Trophoblast cell (in vitro differentiated cells and primary cell): ENCODE data around the gene MATN4.

Experiments
- DNase-seq, 2 donors: peaks; one replicate each; pipeline ENCODE4 v3.0.0-alpha.2; 2016
- H2AFZ ChIP-seq: 2 replicates; pipeline ENCODE4 v1.6.1; 2013; ENCODE audit warnings: low read length, moderate library complexity, mild to moderate bottlenecking; ENCODE audit not compliant: insufficient read depth, poor library complexity
- H2AK5ac ChIP-seq: 2 replicates; pipeline ENCODE4 v1.6.1; 2013; ENCODE audit warnings: mild to moderate bottlenecking, low read length
- H2BK120ac ChIP-seq: 2 replicates; pipeline ENCODE4 v1.6.1; 2013; ENCODE audit warnings: low read length, mild to moderate bottlenecking, moderate library complexity; ENCODE audit not compliant: insufficient read depth, poor library complexity
- H2BK12ac ChIP-seq: 2 replicates; pipeline ENCODE4 v1.6.1; 2013; ENCODE audit warnings: mild to moderate bottlenecking, low read length, moderate library complexity
- H2BK5ac ChIP-seq: 2 replicates; pipeline ENCODE4 v1.6.1; 2013; ENCODE audit warnings: low read length, low read depth, moderate library complexity, mild to moderate bottlenecking; ENCODE audit not compliant: poor library complexity
- H3K14ac ChIP-seq: 2 replicates; pipeline ENCODE4 v1.6.1; 2013; ENCODE audit warnings: mild to moderate bottlenecking, low read length
- H3K18ac ChIP-seq: 2 replicates; pipeline ENCODE4 v1.6.1; 2013; ENCODE audit warnings: mild to moderate bottlenecking, low read length
- H3K23ac ChIP-seq: 2 replicates; pipeline ENCODE4 v1.6.1; 2013; ENCODE audit warnings: low read length
- H3K27ac ChIP-seq: 2 replicates; pipeline ENCODE4 v1.5.1; 2013; ENCODE audit warnings: low read depth, mild to moderate bottlenecking, inconsistent platforms, low read length, moderate library complexity
- H3K27me3 ChIP-seq: 2 replicates; pipeline ENCODE4 v1.6.1; 2013; ENCODE audit warnings: inconsistent platforms, mild to moderate bottlenecking, low read length, moderate library complexity; ENCODE audit not compliant: insufficient read depth
- H3K36me3 ChIP-seq, 2 experiments: 1 replicate in 1 of 2; 2 replicates in 1 of 2; pipeline ENCODE4 v1.6.1; 2013; ENCODE audit warnings: low read length in 2 of 2, mild to moderate bottlenecking in 2 of 2, moderate library complexity in 1 of 2; ENCODE audit not compliant: insufficient read depth in 2 of 2, control insufficient read depth in 1 of 2
- H3K4ac ChIP-seq: 2 replicates; pipeline ENCODE4 v1.6.1; 2013; ENCODE audit warnings: low read depth, mild to moderate bottlenecking, low read length, moderate library complexity
- H3K4me1 ChIP-seq, 2 experiments: 1 replicate in 1 of 2; 2 replicates in 1 of 2; pipeline ENCODE4 v1.6.1; 2013; ENCODE audit warnings: low read length in 2 of 2, mild to moderate bottlenecking in 2 of 2, moderate library complexity in 1 of 2; ENCODE audit not compliant: insufficient read depth in 2 of 2, control insufficient read depth in 1 of 2
- H3K4me2 ChIP-seq: 2 replicates; pipeline ENCODE4 v1.6.1; 2013; ENCODE audit warnings: inconsistent platforms, mild to moderate bottlenecking, low read length, moderate library complexity
- H3K4me3 ChIP-seq: 2 replicates; pipeline ENCODE4 v1.5.1; 2013; ENCODE audit warnings: mild to moderate bottlenecking, low read depth, low read length, inconsistent platforms
- H3K79me1 ChIP-seq: one replicate; pipeline ENCODE4 v1.6.1; 2013; ENCODE audit warnings: low read length
- H3K79me2 ChIP-seq: 2 replicates; pipeline ENCODE4 v1.6.1; 2013; ENCODE audit warnings: low read length, mild to moderate bottlenecking; ENCODE audit not compliant: control insufficient read depth, insufficient read depth, poor library complexity
- H3K9ac ChIP-seq: 2 replicates; pipeline ENCODE4 v1.6.1; 2013; ENCODE audit warnings: mild to moderate bottlenecking, low read length
- H3K9me3 ChIP-seq: 2 replicates; pipeline ENCODE4 v1.6.1; 2013; ENCODE audit warnings: low read depth, mild to moderate bottlenecking, control low read depth, inconsistent platforms, low read length; ENCODE audit not compliant: insufficient read depth
- H4K12ac ChIP-seq: 2 replicates; pipeline ENCODE4 v1.6.1; 2013; ENCODE audit warnings: low read depth, mild to moderate bottlenecking, low read length, moderate library complexity
- H4K8ac ChIP-seq: 2 replicates; pipeline ENCODE4 v1.6.1; 2013; ENCODE audit warnings: low read depth, mild to moderate bottlenecking, low read length, moderate library complexity
- H4K91ac ChIP-seq: one replicate; pipeline ENCODE4 v1.6.1; 2013; ENCODE audit warnings: low read depth, mild to moderate bottlenecking, low read length, moderate library complexity
- WGBS: extraction: QIAGEN DNeasy Blood & Tissue Kit; methylation state at CpG from one replicate; pipeline ENCODE4 v1.1.7; 2013; ENCODE audit warnings: missing lambda C conversion rate; ENCODE audit not compliant: insufficient read length, insufficient coverage; ENCODE audit errors: extremely low coverage; 5-methylcytosine and 5-hydroxymethylcytosine counted together

The MATN4 gene

GRCh38 chr20:45315672-45316071 lies 7.6 kb upstream of the MATN4 start:
- no CpG with 5 or more reads among the region's 4 CpGs for WGBS
- H3K27me3 ChIP-seq, result no peaks in the 10 kb centered on the region
- no peaks in the 10 kb centered on the region for H3K79me1 ChIP-seq
- no peaks in the 10 kb centered on the region for H3K36me3 ChIP-seq
- no peak overlapping the region for H4K8ac ChIP-seq
- no peak overlapping the region for H3K23ac ChIP-seq
- no peak overlapping the region for H2BK12ac ChIP-seq
- H3K9me3 ChIP-seq, result no peaks in the 10 kb centered on the region
- H3K4me1 ChIP-seq, result peaks cover 2 to 9% of the 10 kb centered on the region in 2 experiments
- no peak overlapping the region for H2BK120ac ChIP-seq
- no peak overlapping the region for H3K4me2 ChIP-seq
- H2AFZ ChIP-seq, result no peak overlapping the region
- H3K27ac ChIP-seq, result no peak overlapping the region
- no peak overlapping the region for H3K9ac ChIP-seq
- H4K12ac ChIP-seq, result no peak overlapping the region
- H2AK5ac ChIP-seq, result no peak overlapping the region
- H3K4me3 ChIP-seq, result no peak overlapping the region
- no peaks in the 10 kb centered on the region for H3K79me2 ChIP-seq
- no peak overlapping the region for H3K4ac ChIP-seq
- H2BK5ac ChIP-seq, result no peak overlapping the region
- no peak overlapping the region for H4K91ac ChIP-seq
- H3K18ac ChIP-seq, result no peak overlapping the region
- DNase-seq, result no peak
- no peak overlapping the region for H3K14ac ChIP-seq

GRCh38 chr20:45313943-45314342 lies 5.8 kb upstream of the MATN4 start:
- H2BK12ac ChIP-seq, result no peak overlapping the region
- no peak overlapping the region for H3K18ac ChIP-seq
- no peaks in the 10 kb centered on the region for H3K79me1 ChIP-seq
- no peaks in the 10 kb centered on the region for H3K79me2 ChIP-seq
- H2BK120ac ChIP-seq, result no peak overlapping the region
- no peak overlapping the region for H2BK5ac ChIP-seq
- no peak overlapping the region for H3K4me2 ChIP-seq
- H3K14ac ChIP-seq, result no peak overlapping the region
- H3K27ac ChIP-seq, result no peak overlapping the region
- H3K4ac ChIP-seq, result no peak overlapping the region
- H4K91ac ChIP-seq, result no peak overlapping the region
- no peak for DNase-seq
- no CpG with 5 or more reads among the region's 11 CpGs for WGBS
- no peak overlapping the region for H4K12ac ChIP-seq
- no peak overlapping the region for H3K4me3 ChIP-seq
- no peaks in the 10 kb centered on the region for H3K27me3 ChIP-seq
- peaks cover 0 to 9% of the 10 kb centered on the region in 2 experiments for H3K4me1 ChIP-seq
- H3K36me3 ChIP-seq, result no peaks in the 10 kb centered on the region
- H2AK5ac ChIP-seq, result no peak overlapping the region
- no peak overlapping the region for H3K9ac ChIP-seq
- no peaks in the 10 kb centered on the region for H3K9me3 ChIP-seq
- H4K8ac ChIP-seq, result no peak overlapping the region
- H3K23ac ChIP-seq, result no peak overlapping the region
- no peak overlapping the region for H2AFZ ChIP-seq

- no CpG with 5 or more reads among the region's 8 CpGs for WGBS
- no peak overlapping the region for H3K9ac ChIP-seq
- H2BK5ac ChIP-seq, result no peak overlapping the region
- H3K27ac ChIP-seq, result no peak overlapping the region
- H3K14ac ChIP-seq, result no peak overlapping the region
- H4K91ac ChIP-seq, result no peak overlapping the region
- no peak overlapping the region for H2AK5ac ChIP-seq
- H3K18ac ChIP-seq, result no peak overlapping the region
- no peaks in the 10 kb centered on the region for H3K36me3 ChIP-seq
- H3K9me3 ChIP-seq, result no peaks in the 10 kb centered on the region
- H2BK120ac ChIP-seq, result no peak overlapping the region
- H3K4me3 ChIP-seq, result peak overlapping the region; percentile 14
- no peak overlapping the region for H2AFZ ChIP-seq
- H3K4ac ChIP-seq, result no peak overlapping the region
- H3K23ac ChIP-seq, result no peak overlapping the region
- no peak overlapping the region for H4K12ac ChIP-seq
- no peak overlapping the region for H2BK12ac ChIP-seq
- DNase-seq, result no peak
- H3K27me3 ChIP-seq, result no peaks in the 10 kb centered on the region
- H3K4me2 ChIP-seq, result no peak overlapping the region
- H3K4me1 ChIP-seq, result peaks cover 0 to 9% of the 10 kb centered on the region in 2 experiments
- no peaks in the 10 kb centered on the region for H3K79me2 ChIP-seq
- no peak overlapping the region for H4K8ac ChIP-seq
- H3K79me1 ChIP-seq, result no peaks in the 10 kb centered on the region
Measured at GRCh38 chr20:45313065-45313695, 5.1 kb upstream of the MATN4 start.

- Histone ChIP-seq H3K4ac (no peak overlapping the region), H3K4me3 (no peak overlapping the region), H3K14ac (no peak overlapping the region), H3K4me1 (peaks cover 0 to 9% of the 10 kb centered on the region in 2 experiments), H3K27me3 (no peaks in the 10 kb centered on the region), H3K9ac (no peak overlapping the region), H4K12ac (no peak overlapping the region), H3K4me2 (peak overlapping the region; percentile 33), H2BK12ac (no peak overlapping the region), H3K36me3 (no peaks in the 10 kb centered on the region), H2AFZ (no peak overlapping the region), H3K27ac (no peak overlapping the region), H2AK5ac (no peak overlapping the region), H3K79me2 (no peaks in the 10 kb centered on the region), H4K91ac (no peak overlapping the region), H3K23ac (no peak overlapping the region), H2BK120ac (no peak overlapping the region), H3K79me1 (no peaks in the 10 kb centered on the region), H2BK5ac (no peak overlapping the region), H4K8ac (no peak overlapping the region), H3K9me3 (no peaks in the 10 kb centered on the region), H3K18ac (no peak overlapping the region)
- WGBS, result no CpG with 5 or more reads among the region's 21 CpGs
- DNase-seq, result no peak
Measured at GRCh38 chr20:45312241-45312640, 4.1 kb upstream of the MATN4 start.
